Omental fat pad (tissue), 4 donors: ENCODE data around the gene NYAP2. TPM values are rescaled to one million over a fixed set of nuclear protein-coding genes. Genes with fewer than 3 reads are reported as not detected.

Source experiments
- ATAC-seq: fragments of 150-250 bp; one replicate; pipeline ENCODE4 v1.9.1; 2016; ENCODE audit warnings: mild to moderate bottlenecking, moderate library complexity; ENCODE audit not compliant: low FRiP score
- DNase-seq: peaks from one replicate; pipeline ENCODE4 v3.0.0-alpha.2; 2019; ENCODE audit warnings: low spot score
- total RNA-seq, 4 donors: library from RNA; depleted of rRNA; stranded (reverse); fragments of >200 nt; gene quantifications; one replicate each; pipeline ENCODE4 v1.1.0, GENCODE V29; 2016
- TF ChIP-seq, protein P1 (sequence below), 3 donors: fragments of 450-650 bp; IDR thresholded peaks; one replicate each; pipeline ENCODE4 v1.5.1; 2016 to 2017; ENCODE audit warnings: antibody characterized with exemption in 3 of 3, mild to moderate bottlenecking in 3 of 3, moderate library complexity in 2 of 3

NYAP2 gene
- total RNA-seq, 4 donors from 2014 or later, result not detected

DNA sequence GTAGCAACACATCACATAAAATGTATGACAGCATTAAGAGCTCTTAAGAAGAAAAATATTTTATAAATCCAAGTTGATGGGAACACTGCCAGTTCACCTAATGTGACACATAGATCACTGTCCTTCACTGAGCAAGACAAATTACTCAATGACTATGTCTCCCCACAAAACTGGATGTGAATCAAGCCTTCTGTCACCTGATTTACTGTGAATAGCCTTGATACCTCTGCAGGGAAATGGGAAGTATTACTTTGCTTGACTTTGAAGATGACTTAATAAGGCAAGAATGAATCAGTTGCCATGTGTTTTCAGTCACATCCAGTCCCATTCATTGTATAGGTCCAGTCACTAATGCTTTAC is 94.6 kb downstream of the NYAP2 start:
- DNase-seq, result no peak
- TF ChIP-seq, protein P1, sequence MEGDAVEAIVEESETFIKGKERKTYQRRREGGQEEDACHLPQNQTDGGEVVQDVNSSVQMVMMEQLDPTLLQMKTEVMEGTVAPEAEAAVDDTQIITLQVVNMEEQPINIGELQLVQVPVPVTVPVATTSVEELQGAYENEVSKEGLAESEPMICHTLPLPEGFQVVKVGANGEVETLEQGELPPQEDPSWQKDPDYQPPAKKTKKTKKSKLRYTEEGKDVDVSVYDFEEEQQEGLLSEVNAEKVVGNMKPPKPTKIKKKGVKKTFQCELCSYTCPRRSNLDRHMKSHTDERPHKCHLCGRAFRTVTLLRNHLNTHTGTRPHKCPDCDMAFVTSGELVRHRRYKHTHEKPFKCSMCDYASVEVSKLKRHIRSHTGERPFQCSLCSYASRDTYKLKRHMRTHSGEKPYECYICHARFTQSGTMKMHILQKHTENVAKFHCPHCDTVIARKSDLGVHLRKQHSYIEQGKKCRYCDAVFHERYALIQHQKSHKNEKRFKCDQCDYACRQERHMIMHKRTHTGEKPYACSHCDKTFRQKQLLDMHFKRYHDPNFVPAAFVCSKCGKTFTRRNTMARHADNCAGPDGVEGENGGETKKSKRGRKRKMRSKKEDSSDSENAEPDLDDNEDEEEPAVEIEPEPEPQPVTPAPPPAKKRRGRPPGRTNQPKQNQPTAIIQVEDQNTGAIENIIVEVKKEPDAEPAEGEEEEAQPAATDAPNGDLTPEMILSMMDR (IDR thresholded peaks at IDR 0.05), result no peak
- ATAC-seq, result no peak

DNA sequence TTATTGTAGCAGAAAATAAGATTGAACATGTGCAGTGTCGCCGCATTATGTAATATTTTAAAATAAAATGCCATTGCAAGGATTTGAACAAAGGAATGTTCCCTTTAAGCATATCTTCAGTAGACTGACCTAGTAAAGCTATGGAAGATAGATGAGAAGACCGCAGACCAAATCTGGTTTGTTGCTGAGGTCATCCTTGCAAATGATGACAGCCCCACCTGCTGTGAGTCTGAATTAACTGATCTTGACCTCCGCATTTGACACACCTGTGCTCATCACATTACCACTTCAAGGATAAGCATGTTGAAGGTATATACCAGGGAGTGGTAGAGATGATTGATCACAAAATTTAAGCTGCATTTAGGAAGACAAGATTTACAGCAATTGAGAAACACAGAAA is 96.2 kb downstream of the NYAP2 start:
- no peak for DNase-seq
- TF ChIP-seq, protein P1 (IDR thresholded peaks at IDR 0.05), result no peak
- no peak for ATAC-seq

DNA sequence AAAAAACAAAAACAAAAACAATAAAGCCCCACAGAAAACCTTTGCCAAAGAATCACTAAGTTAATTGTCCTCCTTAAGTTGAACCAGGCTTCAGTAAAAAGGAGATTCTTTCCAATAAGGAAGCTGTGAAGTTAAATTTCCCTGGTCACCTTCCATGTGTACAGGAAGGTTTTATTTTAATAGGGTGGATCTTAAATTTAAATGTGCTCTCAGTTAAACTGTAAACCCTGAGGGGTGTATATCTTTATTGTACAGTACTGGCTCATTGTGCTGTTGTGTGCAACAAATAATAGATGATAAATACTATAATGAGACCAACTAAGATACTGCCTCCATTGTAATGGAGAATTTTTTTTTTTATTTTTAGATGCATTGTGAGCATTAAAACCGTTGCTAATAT is 97.1 kb downstream of the NYAP2 start:
- DNase-seq, result no peak
- ATAC-seq, result no peak
- TF ChIP-seq, protein P1 (IDR thresholded peaks at IDR 0.05), result no peak

DNA sequence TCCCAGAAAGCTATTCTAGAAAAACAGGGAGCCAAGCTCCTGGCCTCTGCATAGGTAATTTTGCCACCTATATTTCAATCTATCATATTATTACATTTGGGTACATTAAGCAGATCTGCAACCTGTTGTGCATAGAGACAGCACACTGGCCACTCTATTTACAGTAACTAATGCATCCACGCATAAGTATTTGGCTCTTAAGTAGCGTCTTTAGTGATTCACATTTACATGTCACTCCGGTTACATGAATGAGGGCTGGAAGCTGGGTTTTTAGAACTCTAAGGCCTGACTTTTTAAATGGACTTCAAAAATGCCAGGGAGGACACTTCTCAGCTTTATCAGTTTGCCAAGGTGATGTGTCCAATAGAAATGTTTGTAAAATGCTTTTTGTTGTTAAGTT is 97.7 kb downstream of the NYAP2 start:
- no peak for ATAC-seq
- DNase-seq, result no peak
- TF ChIP-seq, protein P1 (IDR thresholded peaks at IDR 0.05), result no peak

DNA sequence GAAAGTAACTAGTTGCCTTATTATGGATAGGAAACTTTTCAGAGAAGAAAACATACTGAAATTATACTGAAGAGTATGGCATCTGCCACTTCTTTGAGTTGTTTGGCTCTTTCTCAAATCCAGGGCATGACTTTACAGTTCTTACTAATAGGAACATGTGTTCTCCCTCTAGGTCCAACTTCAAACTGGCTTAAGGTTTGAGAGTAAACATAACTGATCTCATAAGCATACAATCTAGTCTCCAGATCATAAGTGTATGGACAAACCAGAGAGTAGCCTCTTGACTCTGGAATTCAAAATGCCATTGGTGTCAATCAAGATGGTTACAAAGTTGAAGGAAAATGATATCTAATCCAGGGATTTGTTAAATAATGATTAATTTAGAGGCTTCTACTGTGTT is 101.5 kb downstream of the NYAP2 start:
- DNase-seq, result no peak
- no peak for ATAC-seq
- TF ChIP-seq, protein P1 (IDR thresholded peaks at IDR 0.05), result no peak

DNA sequence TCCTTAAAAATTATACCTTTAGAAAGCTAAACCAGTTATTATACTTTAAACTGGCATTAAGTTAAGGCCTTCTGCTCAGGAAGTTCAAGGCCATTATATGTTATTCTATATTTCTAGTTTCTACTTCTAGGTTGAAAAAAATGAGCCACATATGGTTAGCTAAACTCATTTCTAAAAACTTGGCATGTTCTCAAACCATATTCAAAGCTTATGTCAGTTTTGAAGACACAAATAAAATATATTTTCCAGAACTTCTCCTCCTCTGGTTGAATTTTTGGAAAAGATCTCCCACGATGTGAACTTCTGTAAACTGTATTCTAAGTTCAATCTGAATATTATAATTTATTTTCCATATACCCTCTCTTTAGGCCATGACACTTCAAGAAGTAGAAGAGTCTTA is 103.5 kb downstream of the NYAP2 start:
- TF ChIP-seq, protein P1 (IDR thresholded peaks at IDR 0.05), result no peak
- no peak for ATAC-seq
- no peak for DNase-seq

DNA sequence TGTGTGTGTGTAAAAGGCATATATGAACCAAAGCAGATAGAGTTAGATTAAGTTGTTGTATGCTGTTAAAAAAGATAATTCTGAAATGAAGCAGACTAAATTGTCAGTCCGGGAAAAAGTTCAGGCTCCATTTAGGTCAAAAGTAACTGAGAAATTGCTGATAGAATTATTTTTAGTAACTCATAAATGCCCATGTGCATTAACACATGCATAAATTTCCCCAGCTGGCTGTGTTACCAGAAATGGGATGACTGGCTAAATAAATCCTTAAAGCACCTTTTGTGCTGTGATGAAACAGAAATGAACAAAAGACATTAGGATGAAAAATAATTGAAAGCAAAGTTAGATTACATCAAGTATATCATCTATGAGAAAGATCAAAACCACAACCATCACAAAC is 111.3 kb downstream of the NYAP2 start:
- DNase-seq (no peak), ATAC-seq (no peak)
- TF ChIP-seq, protein P1 (IDR thresholded peaks at IDR 0.05), result no peak
